ENCODE results near the gene PI4KA.

DNA sequence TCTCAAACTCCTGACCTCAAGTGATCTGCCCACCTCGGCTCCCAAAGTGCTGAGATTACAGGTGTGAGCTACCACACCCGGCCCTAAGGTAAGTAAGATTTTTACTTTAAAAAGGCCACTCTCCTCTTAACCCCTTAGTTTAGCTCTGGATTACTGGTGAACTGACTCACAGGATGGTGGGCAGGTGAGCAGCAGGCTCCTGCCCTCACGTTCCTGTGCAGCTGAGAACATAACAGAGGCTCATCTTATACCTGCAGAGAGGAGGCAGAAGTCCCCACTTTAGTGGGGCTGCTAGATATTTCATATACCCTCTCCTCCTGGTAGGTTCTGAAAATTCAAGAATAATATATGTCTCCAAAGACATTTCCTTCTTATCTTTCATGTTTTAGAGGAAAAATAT, 101.8 kb downstream of the PI4KA start:
- no peak for TF ChIP-seq CTCF (IDR thresholded peaks at IDR 0.05)
- TF ChIP-seq POLR2A (IDR thresholded peaks at IDR 0.05; ENCODE audit: low read depth) = no peak
- no peak for TF ChIP-seq EP300 (IDR thresholded peaks at IDR 0.05)

Measured in esophagus muscularis mucosa (tissue), 4 donors.